ENCODE data around the gene PRKRIP1.
"Not testable (repeated sequence)": the region's sequence is repeated elsewhere in the genome, so short reads cannot be mapped to it uniquely, and the experiment has no call there.

PRKRIP1 gene

GRCh38 chr7:102457352-102457924, 61.3 kb downstream of the PRKRIP1 start:
- DNase-seq (ENCODE audit: low spot score), result no peak

GRCh38 chr7:102459221-102459844, 63.2 kb downstream of the PRKRIP1 start:
- no peak for DNase-seq (ENCODE audit: low spot score)

GRCh38 chr7:102460467-102460866, 64.3 kb downstream of the PRKRIP1 start:
- DNase-seq (ENCODE audit: low spot score), result no peak

- peak; percentile 47 for DNase-seq (ENCODE audit: low spot score)
These were observed 67.8 kb downstream of the PRKRIP1 start for GRCh38 chr7:102463841-102464576.

GRCh38 chr7:102464577-102465280, 68.6 kb downstream of the PRKRIP1 start, which contains the start of the genes ALKBH4 and LRWD1:
ALKBH4 (minus strand) TSS chr7:102464863; CDS start chr7:102464836, 27 bp downstream.
LRWD1 (plus strand) TSS chr7:102464984; CDS start chr7:102465081, 97 bp downstream.
- peak; percentile 97 for DNase-seq (ENCODE audit: low spot score)

DNA sequence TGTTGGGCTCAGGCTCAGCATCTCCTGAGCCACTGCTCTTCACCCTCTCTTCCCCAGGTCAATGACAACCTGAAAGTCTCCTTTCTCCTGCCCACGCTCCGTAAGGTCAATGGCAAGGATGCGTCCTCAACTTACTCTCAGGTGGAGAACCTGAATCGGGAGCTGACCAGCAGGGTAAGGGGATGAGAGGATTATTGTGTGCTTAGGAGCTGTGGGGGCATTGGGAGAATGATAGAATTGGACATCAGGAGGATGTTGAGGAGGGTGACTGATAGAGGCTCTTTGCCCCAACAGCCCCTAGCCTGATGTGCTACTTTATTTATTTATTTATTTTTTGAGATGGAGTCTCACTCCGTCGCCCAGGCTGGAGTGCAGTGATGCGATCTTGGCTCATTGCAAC, 69.9 kb downstream of the PRKRIP1 start:
- no peak for DNase-seq (ENCODE audit: low spot score)

DNA sequence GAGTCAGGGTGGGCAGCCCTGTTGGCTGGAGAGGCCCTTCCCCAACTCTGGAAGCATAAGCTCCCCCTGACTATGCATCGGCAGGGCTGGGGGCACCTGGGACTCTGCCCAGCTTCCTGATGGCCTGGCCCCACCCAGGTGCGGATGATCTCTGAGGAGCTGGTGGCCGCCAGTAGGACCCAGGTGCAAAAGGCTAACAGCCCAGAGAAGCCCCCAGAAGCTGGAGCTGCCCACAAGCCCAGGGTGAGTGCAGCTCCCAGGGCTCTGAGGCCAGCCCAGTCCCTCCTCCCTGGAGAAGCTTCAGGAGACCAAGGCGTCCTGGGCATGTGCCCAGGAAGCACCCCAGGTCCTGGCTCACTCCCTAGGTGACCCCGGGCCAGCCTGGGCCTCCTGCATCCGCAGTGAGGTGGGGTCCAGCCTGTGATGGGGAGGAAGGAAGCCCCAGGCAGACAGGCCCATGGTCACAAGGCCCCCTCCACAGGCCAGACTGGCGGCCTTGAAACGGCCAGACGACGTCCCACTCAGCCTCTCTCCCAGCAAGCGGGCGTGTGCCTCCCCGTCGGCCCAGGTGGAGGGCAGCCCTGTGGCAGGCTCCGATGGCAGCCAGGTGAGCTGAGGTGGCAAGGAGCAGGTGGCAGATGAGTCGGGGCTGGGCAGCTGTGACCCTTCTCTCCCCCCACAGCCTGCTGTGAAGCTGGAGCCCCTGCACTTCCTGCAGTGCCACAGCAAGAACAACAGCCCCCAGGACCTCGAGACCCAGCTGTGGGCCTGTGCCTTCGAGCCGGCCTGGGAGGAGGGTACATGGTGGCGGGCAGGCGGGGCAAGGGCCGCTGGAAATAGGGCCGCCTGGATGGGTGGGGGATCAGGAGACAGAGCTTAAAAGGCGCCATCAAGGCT, 71.7 kb downstream of the PRKRIP1 start:
- no peak for DNase-seq (ENCODE audit: low spot score)

DNA sequence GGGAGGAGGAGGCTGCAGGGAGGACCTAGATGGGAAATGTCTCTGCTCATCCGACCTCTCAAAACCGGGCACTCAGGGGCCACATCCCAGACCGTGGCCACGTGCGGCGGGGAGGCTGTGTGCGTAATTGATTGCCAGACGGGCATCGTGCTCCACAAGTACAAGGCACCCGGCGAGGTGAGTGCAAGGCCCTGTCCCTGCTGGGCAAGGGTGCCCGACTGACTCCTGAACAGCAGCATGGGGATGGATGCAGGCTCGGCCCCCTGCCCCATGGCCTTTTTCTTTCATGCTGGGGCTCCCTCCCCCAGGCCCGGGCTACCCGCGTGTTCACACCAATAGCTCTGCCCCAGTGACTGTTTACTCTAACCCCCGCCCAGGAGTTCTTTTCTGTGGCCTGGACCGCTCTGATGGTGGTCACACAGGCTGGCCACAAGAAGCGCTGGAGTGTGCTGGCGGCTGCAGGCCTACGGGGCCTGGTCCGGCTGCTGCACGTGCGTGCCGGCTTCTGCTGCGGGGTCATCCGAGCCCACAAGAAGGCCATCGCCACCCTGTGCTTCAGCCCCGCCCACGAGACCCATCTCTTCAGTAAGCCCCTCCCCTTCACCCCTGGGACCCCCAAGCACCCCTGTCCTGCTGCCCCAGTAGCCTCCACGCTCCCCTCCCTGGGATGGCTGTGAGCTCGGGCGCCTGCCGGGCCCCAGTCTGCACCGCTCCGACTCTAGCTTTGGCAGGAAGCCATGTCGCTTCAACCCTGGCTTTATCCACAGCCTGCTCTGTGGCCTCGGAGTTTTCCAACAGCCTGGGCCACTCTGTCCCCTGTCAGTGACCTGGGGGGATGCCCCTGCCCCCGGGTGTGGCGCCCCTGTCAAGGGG, 72.6 kb downstream of the PRKRIP1 start:
- no peak for DNase-seq (ENCODE audit: low spot score)

DNA sequence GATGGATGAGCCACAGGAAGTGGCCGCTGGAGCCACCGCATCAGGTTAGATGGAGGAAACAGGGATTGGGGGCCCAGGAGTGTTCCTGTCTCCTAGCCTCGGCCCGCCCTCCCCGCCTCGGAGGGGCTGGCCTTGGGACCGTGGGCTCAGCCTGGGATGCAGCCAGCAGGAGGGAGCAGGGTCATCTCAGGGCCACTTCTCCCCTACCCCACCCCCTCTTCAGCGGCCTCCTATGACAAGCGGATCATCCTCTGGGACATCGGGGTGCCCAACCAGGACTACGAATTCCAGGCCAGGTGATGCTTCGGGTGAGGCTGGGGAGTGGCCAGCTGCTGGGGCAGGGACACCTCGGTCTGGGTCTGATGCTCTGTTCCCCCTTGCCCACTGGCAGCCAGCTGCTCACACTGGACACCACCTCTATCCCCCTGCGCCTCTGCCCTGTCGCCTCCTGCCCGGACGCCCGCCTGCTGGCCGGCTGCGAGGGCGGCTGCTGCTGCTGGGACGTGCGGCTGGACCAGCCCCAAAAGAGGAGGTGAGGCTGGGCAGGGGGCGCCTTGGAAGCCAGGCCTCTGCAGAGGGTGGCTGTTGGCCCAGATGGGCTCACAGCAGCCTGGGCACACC, 73.3 kb downstream of the PRKRIP1 start:
- DNase-seq (ENCODE audit: low spot score), result no peak

- DNase-seq (ENCODE audit: low spot score), result no peak
These were observed 74.0 kb downstream of the PRKRIP1 start for GRCh38 chr7:102469972-102470825.

- no peak for DNase-seq (ENCODE audit: low spot score)
These were observed 75.6 kb downstream of the PRKRIP1 start for GRCh38 chr7:102471791-102472125.

DNA sequence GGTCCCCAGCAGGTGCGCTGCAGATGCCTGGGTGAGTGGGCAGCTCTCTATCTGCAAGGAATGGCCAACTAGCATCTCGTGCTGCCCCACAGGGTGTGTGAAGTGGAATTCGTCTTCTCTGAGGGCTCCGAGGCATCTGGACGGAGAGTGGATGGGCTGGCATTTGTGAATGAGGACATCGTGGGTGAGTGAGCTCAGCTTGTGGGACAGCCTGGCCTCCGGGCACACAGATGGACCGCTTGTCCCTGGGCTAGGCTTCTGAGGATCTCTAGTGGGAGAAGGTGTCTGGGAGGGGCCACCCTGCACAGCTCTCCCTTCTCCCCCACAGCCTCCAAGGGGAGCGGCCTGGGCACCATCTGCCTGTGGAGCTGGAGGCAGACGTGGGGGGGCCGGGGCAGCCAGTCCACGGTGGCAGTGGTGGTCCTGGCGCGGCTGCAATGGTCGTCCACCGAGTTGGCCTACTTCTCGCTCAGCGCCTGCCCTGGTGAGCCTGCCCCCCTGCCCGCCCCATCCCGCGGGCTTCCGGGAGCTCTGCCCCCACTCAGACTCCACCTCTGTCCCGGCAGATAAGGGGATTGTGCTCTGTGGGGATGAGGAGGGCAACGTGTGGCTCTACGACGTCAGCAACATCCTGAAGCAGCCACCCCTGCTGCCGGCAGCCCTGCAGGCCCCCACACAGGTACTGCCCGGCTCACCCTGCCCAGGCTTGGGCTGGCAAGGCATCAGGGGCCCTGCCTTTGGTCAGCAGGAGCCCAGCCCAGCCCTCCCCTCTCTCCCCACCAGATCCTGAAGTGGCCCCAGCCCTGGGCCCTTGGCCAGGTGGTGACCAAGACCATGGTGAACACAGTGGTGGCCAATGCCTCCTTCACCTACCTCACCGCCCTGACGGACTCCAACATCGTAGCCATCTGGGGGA, 76.2 kb downstream of the PRKRIP1 start:
- DNase-seq (ENCODE audit: low spot score), result no peak

DNA sequence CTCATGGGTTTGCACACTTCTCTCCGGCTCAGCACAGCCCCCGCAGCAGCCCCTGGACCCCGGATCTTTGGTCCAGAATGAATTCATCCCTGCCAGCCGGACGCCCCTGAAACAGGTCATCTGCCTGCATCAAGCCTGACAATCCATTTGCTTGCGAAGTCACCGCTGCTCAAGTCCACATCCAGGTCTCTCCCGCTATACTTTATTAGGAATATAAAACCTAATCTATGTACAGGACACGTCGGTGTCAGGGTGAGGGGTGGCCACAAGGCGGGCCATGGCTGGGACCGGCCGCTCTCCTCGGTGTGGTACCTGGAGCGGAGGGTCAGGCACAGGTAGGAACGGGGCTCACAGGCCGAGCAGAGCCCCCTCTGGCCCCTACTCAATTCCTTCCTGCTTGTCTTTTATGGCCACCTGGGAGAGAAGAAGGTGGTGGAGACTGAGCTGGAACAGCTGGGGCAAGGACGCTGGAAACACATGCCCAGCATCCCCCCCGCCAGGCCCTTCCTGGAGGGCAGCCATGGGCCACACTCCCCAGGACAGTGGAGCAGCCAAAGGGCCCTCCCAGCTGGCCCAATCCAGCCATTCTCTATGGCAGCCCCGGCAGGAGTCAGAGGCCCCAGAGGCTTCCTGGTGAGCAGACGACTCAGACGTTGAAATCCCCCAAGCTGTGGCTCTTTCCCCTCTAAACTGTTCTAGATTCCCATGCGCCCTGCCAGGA, 77.3 kb downstream of the PRKRIP1 start:
- DNase-seq (ENCODE audit: low spot score), result no peak

- not testable (repeated sequence) for DNase-seq (ENCODE audit: low spot score)
These were observed 78.0 kb downstream of the PRKRIP1 start for GRCh38 chr7:102474116-102474515.

DNA sequence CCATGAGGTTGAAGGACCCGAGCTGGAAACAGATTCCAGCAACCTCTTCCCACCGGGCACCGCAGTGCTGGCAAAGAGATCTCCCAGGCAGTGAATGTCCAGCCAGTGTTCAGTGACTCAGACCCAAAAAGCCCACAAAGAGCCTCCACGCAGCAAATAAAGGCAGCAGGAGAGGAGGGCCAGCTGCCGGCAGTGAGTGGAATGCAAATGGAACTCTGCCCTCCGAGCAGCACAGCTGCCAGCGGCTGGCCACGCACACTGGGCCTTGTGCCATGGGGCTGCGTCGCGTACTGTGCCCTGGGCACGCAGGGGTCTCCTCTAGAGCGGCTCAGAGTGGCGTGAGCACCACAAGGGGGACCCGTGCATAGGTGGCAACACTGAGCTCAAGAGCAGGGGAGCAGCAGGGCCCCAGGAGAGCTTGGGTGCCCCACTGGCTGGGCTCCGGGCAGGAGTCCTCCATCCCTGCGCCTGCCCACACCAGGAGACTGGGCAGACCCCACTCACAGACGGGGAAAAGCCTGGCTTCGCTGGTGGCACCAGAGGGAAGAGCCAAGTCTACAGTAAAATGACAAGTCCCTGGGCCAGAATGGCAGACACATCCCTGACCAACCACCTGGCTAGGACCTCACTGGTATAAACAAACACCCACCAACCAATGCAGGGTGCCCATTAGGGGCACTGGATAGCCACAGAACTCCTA, 78.7 kb downstream of the PRKRIP1 start:
- DNase-seq (ENCODE audit: low spot score), result not testable (repeated sequence)

All from RKO (cell line).